Stimulated activated CD8-positive, alpha-beta memory T cell treated with anti-CD3 and anti-CD28 coated beads, Interleukin-15, amount 100 ng/mL, for 24 hours (primary cell): ENCODE measurements around the gene WDR87.

Experiments used
- DNase-seq: peaks from one replicate; pipeline ENCODE4 v3.0.0-alpha.2; 2020; ENCODE audit warnings: low read depth

The WDR87 gene

GRCh38 chr19:37905946-37906868 is at the start of gene WDR87:
TSS of gene WDR87 (minus strand) at chr19:37906594. CDS start at chr19:37898239, 8,355 bp downstream.
- DNase-seq: no peak

GRCh38 chr19:37955986-37956385 is 49.6 kb upstream of the WDR87 start:
- DNase-seq: no peak

- no peak for DNase-seq
Observed at GRCh38 chr19:37954421-37954874, 48.1 kb upstream of the WDR87 start.

GRCh38 chr19:37953918-37954303 is 47.5 kb upstream of the WDR87 start:
- no peak for DNase-seq

GRCh38 chr19:37953171-37953917 is 47.0 kb upstream of the WDR87 start:
- DNase-seq: no peak

GRCh38 chr19:37951816-37952210 is 45.4 kb upstream of the WDR87 start:
- DNase-seq: no peak

GRCh38 chr19:37950471-37951175 is 44.2 kb upstream of the WDR87 start:
- DNase-seq: no peak

- no peak for DNase-seq
Observed at GRCh38 chr19:37948362-37948761, 42.0 kb upstream of the WDR87 start.

GRCh38 chr19:37947778-37948177 is 41.4 kb upstream of the WDR87 start:
- no peak for DNase-seq

GRCh38 chr19:37946132-37946531 is 39.7 kb upstream of the WDR87 start:
- DNase-seq: no peak

GRCh38 chr19:37943480-37943879 is 37.1 kb upstream of the WDR87 start:
- no peak for DNase-seq

- no peak for DNase-seq
Observed at GRCh38 chr19:37942516-37942902, 36.1 kb upstream of the WDR87 start.

- no peak for DNase-seq
Observed at GRCh38 chr19:37941782-37942515, 35.6 kb upstream of the WDR87 start.

- DNase-seq: no peak
Observed at GRCh38 chr19:37938353-37938752, 32.0 kb upstream of the WDR87 start.

- DNase-seq: no peak
Observed at GRCh38 chr19:37936886-37937285, 30.5 kb upstream of the WDR87 start.

GRCh38 chr19:37936166-37936565 is 29.8 kb upstream of the WDR87 start:
- no peak for DNase-seq

- DNase-seq: no peak
Observed at GRCh38 chr19:37935341-37935740, 28.9 kb upstream of the WDR87 start.

- no peak for DNase-seq
Observed at GRCh38 chr19:37933937-37934358, 27.6 kb upstream of the WDR87 start.

GRCh38 chr19:37932985-37933936 is 26.9 kb upstream of the WDR87 start:
- no peak for DNase-seq

- no peak for DNase-seq
Observed at GRCh38 chr19:37931881-37932655, 25.7 kb upstream of the WDR87 start.
